Measurements from ENCODE around the gene TMEM30B.

DNA sequence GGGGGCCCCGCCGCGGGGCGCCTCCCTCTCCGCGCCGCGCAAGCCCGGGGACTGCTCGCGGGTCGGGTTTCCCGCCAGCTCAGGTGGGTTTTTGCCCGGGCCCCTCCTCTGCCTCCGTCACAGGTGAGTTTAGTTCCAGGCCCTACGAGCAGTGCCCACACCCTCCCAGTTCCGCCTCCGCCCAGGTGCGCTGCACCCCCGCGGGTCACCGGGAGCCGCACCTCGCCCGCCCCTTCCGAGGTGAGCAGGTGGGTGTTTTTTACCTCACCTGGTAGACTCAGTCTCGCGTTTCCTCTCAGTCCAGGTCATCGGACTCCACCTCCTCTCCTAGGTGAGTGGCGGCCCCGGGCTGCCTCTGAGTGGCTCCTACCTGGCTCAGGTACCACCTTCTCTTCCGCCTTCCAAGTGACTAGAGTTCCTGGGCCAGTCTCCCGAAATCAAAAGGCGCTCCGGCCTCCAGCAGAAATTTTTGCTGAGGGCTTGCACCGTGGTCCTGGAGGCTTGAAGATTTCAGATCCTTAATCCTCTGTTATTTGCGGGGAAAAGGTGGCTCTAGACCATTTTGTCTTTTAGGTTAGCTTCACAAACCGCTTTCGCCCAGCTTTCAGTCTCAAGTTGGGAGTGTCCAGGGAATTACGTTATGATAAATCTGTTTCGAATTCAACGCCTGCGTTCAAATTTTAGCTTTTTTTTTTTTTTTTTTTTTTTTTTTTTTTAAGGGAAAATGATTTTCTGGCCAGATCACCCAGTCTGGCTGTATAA lies at the start of gene TMEM30B:
- TF ChIP-seq, protein P1, sequence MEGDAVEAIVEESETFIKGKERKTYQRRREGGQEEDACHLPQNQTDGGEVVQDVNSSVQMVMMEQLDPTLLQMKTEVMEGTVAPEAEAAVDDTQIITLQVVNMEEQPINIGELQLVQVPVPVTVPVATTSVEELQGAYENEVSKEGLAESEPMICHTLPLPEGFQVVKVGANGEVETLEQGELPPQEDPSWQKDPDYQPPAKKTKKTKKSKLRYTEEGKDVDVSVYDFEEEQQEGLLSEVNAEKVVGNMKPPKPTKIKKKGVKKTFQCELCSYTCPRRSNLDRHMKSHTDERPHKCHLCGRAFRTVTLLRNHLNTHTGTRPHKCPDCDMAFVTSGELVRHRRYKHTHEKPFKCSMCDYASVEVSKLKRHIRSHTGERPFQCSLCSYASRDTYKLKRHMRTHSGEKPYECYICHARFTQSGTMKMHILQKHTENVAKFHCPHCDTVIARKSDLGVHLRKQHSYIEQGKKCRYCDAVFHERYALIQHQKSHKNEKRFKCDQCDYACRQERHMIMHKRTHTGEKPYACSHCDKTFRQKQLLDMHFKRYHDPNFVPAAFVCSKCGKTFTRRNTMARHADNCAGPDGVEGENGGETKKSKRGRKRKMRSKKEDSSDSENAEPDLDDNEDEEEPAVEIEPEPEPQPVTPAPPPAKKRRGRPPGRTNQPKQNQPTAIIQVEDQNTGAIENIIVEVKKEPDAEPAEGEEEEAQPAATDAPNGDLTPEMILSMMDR (IDR thresholded peaks at IDR 0.05): no peak
- peak in 1 of 2 donors; percentile 67 for TF ChIP-seq POLR2A (IDR thresholded peaks at IDR 0.05)
